K562 (cell line): ENCODE data around the gene TSPAN1. TPM values are rescaled to one million over a fixed set of nuclear protein-coding genes. Genes with fewer than 3 reads are reported as not detected.

Experiments
- CTCF ChIP-seq, 3 experiments: IDR thresholded peaks in 2 of 3; conservative IDR thresholded peaks in 1 of 3; 2 replicates each; pipeline ENCODE4 v1.5.1; 2011 to 2012; ENCODE audit warnings: low read length in 3 of 3, mild to moderate bottlenecking in 3 of 3, control low read depth in 2 of 3, improper control_type of control experiment in 1 of 3, inconsistent platforms in 1 of 3, low read depth in 1 of 3, mixed read lengths in 1 of 3, moderate library complexity in 1 of 3; ENCODE audit not compliant: insufficient read depth in 2 of 3
- FIP1L1 ChIP-seq: fragments of 200-400 bp; formaldehyde crosslinking; IDR thresholded peaks from 2 replicates; pipeline ENCODE4 v1.6.1; 2018; ENCODE audit warnings: mild to moderate bottlenecking, low read depth, low read length; ENCODE audit not compliant: poor library complexity, severe bottlenecking
- FOXK1 ChIP-seq: sonication (generic); formaldehyde crosslinking; IDR thresholded peaks from 2 replicates; pipeline ENCODE4 v1.8.0; 2022; ENCODE audit warnings: missing genetic modification reagents, mild to moderate bottlenecking, borderline replicate concordance
- HDGF ChIP-seq: fragments of 450-650 bp; IDR thresholded peaks from 2 replicates; pipeline ENCODE4 v1.6.1; 2016
- KLF1 ChIP-seq: fragments of 450-650 bp; IDR thresholded peaks from 2 replicates; pipeline ENCODE4 v1.6.1; 2016; ENCODE audit warnings: missing genetic modification characterization, missing compliant biosample characterization
- MECOM ChIP-seq: fragments of 250-450 bp; sonication (Bioruptor Pico); IDR thresholded peaks from 2 replicates; pipeline ENCODE4 v1.8.0; 2022; ENCODE audit warnings: inconsistent platforms
- MED1 ChIP-seq: sonication (generic); formaldehyde crosslinking; IDR thresholded peaks from 2 replicates; pipeline ENCODE4 v1.8.1; 2023; ENCODE audit warnings: missing genetic modification reagents, borderline replicate concordance
- MEF2A ChIP-seq: IDR thresholded peaks from 2 replicates; pipeline ENCODE4 v1.6.1; 2011; ENCODE audit warnings: low read depth, mild to moderate bottlenecking, low read length, moderate library complexity; ENCODE audit not compliant: control insufficient read depth
- MEF2D ChIP-seq: conservative IDR thresholded peaks from 2 replicates; pipeline ENCODE4 v1.6.1; 2016; ENCODE audit warnings: low read depth, missing genetic modification characterization, missing compliant biosample characterization
- MEIS2 ChIP-seq: fragments of 450-650 bp; IDR thresholded peaks from 2 replicates; pipeline ENCODE4 v1.6.1; 2014; ENCODE audit warnings: mild to moderate bottlenecking; ENCODE audit not compliant: partially characterized antibody
- PKNOX1 ChIP-seq: fragments of 450-650 bp; IDR thresholded peaks from 2 replicates; pipeline ENCODE4 v1.6.1; 2016
- POLR2G ChIP-seq: fragments of 200-400 bp; formaldehyde crosslinking; IDR thresholded peaks from 2 replicates; pipeline ENCODE4 v1.6.1; 2017; ENCODE audit warnings: low read depth, mild to moderate bottlenecking, antibody characterized with exemption, low read length, moderate library complexity
- RBM22 ChIP-seq: fragments of 200-400 bp; formaldehyde crosslinking; IDR thresholded peaks from 2 replicates; pipeline ENCODE4 v1.6.1; 2018; ENCODE audit warnings: low read length, low read depth; ENCODE audit not compliant: poor library complexity, severe bottlenecking
- SMARCA4 ChIP-seq: fragments of 450-650 bp; IDR thresholded peaks from 2 replicates; pipeline ENCODE4 v1.6.1; 2016
- SMARCE1 ChIP-seq: fragments of 450-650 bp; IDR thresholded peaks from 2 replicates; pipeline ENCODE4 v1.7.1; 2016; ENCODE audit warnings: mild to moderate bottlenecking
- ZNF347 ChIP-seq: fragments of 450-650 bp; formaldehyde crosslinking; IDR thresholded peaks from 2 replicates; pipeline ENCODE4 v1.4.0; 2020; ENCODE audit warnings: low read depth, mild to moderate bottlenecking, moderate library complexity
- ZNF431 ChIP-seq: sonication (generic); formaldehyde crosslinking; IDR thresholded peaks from 2 replicates; pipeline ENCODE4 v1.8.0; 2022; ENCODE audit warnings: mild to moderate bottlenecking, missing genetic modification reagents
- polyA plus RNA-seq, 8 experiments: library from polyadenylated mRNA; depleted of rRNA in 4 of 8; stranded (reverse) in 5 of 8; unstranded in 3 of 8; fragments of >200 nt; fragmentation: Nextera tagmentation in 2 of 8; fragmentation: Illumina TruSeq in 1 of 8; extraction: Ambion mirVana in 2 of 8; extraction: Trizol in 1 of 8; gene quantifications; 2 replicates each; pipeline versions ENCODE4 v1.2.1 to v1.2.3, GENCODE V29; 2011 to 2014; ENCODE audit warnings: inconsistent platforms in 1 of 8, missing spikeins in 1 of 8
- total RNA-seq, 7 experiments: library from RNA; depleted of rRNA in 6 of 7; stranded (reverse); fragments of >200 nt in 6 of 7; fragmentation: Illumina TruSeq in 2 of 7; extraction: Trizol in 2 of 7; gene quantifications; 2 replicates each; pipeline versions ENCODE4 v1.2.1 to v1.2.3, GENCODE V29; 2011 to 2021; ENCODE audit warnings: low replicate concordance in 1 of 7
- TF ChIP-seq, protein P1 (sequence below), 2 experiments: fragments of 450-650 bp; IDR thresholded peaks; 2 replicates each; pipeline ENCODE4 v1.6.1; 2016; ENCODE audit warnings: mild to moderate bottlenecking in 2 of 2, borderline replicate concordance in 1 of 2, low read depth in 1 of 2, moderate library complexity in 1 of 2

TSPAN1 gene
- total and polyA plus RNA-seq, 9 of the 15 experiments (the other 6 are each of a cell fraction or from before 2014, with no cell fraction given): 0.58 TPM; not detected in 8

GRCh38 chr1:46173361-46173856, 1.5 kb upstream of the TSPAN1 start (continued):
- TF ChIP-seq ZNF431 (CRISPR knock-in tag): peak; percentile 57; the same call in 1 of the 2 replicates
- no peak for TF ChIP-seq ZNF347
- peak; percentile 51; the same call in 1 of the 2 replicates for TF ChIP-seq SMARCE1
- TF ChIP-seq FOXK1 (CRISPR knock-in tag): 0 out of 2 replicates have a peak, but pooled peaks have one; percentile 24
- no peak for TF ChIP-seq MED1
- TF ChIP-seq MEF2D (tag): peak; percentile 98
- no peak for TF ChIP-seq FIP1L1
- TF ChIP-seq MEIS2: peak; percentile 3
- peak; percentile 93 for TF ChIP-seq MEF2A
- peak; percentile 44; the same call in 1 of the 2 replicates for TF ChIP-seq SMARCA4
- no peak for TF ChIP-seq MECOM (CRISPR knock-in tag)
- TF ChIP-seq KLF1: no peak
- TF ChIP-seq PKNOX1: peak; percentile 59
- TF ChIP-seq, protein P1, sequence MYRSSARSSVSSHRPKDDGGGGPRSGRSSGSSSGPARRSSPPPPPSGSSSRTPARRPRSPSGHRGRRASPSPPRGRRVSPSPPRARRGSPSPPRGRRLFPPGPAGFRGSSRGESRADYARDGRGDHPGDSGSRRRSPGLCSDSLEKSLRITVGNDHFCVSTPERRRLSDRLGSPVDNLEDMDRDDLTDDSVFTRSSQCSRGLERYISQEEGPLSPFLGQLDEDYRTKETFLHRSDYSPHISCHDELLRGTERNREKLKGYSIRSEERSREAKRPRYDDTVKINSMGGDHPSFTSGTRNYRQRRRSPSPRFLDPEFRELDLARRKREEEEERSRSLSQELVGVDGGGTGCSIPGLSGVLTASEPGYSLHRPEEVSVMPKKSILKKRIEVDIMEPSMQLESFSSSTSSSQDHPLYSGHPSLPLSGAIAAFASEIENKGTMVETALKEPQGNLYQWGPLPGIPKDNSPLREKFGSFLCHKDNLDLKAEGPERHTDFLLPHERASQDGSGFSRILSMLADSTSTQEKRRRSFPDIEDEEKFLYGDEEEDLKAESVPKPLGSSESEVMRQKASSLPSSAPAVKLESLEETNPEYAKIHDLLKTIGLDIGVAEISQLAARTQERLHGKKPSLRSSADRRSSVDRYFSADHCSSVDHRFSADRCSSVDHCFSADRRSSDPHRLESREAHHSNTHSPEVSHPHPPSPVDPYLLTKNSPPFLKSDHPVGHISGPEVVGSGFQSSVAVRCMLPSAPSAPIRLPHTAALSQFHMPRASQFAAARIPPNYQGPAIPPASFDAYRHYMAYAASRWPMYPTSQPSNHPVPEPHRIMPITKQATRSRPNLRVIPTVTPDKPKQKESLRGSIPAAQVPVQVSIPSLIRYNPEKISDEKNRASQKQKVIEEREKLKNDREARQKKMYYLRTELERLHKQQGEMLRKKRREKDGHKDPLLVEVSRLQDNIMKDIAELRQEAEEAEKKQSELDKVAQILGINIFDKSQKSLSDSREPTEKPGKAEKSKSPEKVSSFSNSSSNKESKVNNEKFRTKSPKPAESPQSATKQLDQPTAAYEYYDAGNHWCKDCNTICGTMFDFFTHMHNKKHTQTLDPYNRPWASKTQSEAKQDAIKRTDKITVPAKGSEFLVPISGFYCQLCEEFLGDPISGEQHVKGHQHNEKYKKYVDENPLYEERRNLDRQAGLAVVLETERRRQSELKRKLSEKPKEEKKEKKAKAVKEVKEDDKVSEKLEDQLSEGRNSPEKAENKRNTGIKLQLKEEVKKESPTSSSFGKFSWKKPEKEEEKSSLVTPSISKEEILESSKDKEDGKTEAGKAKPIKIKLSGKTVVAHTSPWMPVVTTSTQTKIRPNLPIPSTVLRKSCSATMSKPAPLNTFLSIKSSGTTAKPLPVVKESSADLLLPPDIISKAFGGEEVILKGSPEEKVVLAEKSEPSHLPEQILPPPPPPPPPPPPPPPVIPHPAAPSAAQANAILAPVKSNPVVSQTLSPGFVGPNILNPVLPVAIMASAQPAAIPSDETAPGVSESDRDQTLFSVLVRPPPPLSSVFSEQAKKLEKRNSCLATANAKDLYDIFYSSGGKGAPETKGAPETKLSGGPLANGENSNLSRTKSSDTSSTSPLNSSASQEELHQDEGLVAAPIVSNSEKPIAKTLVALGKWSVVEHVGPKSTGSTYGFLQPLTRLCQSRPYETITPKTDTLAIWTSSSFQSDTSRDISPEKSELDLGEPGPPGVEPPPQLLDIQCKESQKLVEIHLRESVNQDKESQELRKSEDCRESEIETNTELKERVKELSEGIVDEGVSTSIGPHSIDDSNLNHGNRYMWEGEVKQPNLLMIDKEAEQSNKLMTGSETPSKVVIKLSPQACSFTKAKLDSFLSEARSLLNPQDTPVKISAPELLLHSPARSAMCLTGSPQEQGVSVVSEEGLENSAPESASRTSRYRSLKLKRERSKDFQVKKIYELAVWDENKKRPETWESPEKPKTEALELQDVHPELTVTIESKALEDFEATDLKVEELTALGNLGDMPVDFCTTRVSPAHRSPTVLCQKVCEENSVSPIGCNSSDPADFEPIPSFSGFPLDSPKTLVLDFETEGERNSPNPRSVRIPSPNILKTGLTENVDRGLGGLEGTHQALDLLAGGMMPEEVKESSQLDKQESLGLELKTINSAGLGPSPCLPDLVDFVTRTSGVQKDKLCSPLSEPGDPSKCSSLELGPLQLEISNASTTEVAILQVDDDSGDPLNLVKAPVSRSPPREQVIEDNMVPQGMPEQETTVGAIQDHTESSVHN (IDR thresholded peaks at IDR 0.05; ENCODE audit: borderline replicate concordance in 1 of 2, low read depth in 1 of 2): 0 out of 4 replicates have a peak, but pooled peaks of 1 of the 2 experiments have one; percentile 18
- TF ChIP-seq RBM22: no peak
- peak in 2 of 3 experiments; percentile 25 to 37; a peak in 2 of 6 replicates for TF ChIP-seq CTCF (IDR thresholded peaks at IDR 0.05 in 2 of 3, conservative IDR thresholded peaks at IDR 0.05 in 1 of 3; ENCODE audit: insufficient read depth in 2 of 3, low read depth in 1 of 3, low read length in 3 of 3)
- TF ChIP-seq HDGF: peak; percentile 82; the same call in 1 of the 2 replicates
- no peak for TF ChIP-seq POLR2G
